IPS DF 4.7 (cell line): ENCODE measurements around the gene BCAN.
"Not testable (repeated sequence)": the region's sequence is repeated elsewhere in the genome, so short reads cannot be mapped to it uniquely, and the experiment has no call there.

Source experiments
- DNase-seq: peaks from one replicate; pipeline ENCODE4 v3.0.0-alpha.2; 2013; ENCODE audit warnings: low spot score; ENCODE audit errors: extremely low read depth

The BCAN gene

DNA sequence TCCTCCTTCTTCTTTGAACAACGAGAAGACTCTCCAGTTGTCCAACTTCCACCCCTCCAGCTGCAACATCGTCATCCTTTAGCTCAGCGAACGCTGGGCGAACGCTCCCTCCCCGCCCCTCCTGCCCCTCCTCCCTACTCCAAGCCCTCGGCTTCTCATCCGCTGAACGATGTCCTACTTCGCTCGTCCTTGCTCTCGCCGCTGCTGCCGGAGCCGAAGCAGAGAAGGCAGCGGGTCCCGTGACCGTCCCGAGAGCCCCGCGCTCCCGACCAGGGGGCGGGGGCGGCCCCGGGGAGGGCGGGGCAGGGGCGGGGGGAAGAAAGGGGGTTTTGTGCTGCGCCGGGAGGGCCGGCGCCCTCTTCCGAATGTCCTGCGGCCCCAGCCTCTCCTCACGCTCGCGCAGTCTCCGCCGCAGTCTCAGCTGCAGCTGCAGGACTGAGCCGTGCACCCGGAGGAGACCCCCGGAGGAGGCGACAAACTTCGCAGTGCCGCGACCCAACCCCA is at the start of gene BCAN:
Gene BCAN, plus strand, starts transcription at position 357 of the 504 bp plus-strand sequence. CDS start 3,938 bp downstream, outside the sequence.
- no peak for DNase-seq

DNA sequence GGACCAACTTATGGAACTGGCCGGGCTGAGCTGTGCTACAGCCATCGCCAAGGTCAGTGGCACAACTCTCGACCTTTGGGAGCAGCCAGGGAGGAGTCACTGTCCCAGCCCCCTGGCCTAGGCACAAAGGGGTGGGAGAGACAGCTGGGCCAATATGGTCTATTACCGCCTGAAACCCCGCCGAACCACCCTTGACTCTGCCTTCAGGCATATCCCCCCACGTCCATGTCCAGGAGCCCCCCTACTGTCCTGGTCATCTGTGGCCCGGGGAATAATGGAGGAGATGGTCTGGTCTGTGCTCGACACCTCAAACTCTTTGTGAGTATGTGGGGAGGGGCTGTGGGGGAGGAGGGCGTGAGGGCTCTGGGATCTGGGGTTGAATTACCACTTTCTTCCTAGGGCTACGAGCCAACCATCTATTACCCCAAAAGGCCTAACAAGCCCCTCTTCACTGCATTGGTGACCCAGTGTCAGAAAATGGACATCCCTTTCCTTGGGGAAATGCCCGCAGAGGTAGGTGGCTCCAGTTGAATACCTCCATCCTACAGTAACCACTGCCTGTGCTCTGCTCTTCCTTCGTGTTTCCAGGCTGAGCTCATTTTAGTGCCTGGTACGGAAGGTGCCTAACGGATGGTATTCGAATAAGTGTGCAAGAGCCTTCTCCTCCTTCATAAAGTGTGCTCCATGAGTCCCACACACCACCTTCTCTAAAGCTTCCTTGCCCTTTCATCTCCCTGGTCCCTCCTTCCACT is 49.6 kb upstream of the BCAN start:
- DNase-seq, result no peak

DNA sequence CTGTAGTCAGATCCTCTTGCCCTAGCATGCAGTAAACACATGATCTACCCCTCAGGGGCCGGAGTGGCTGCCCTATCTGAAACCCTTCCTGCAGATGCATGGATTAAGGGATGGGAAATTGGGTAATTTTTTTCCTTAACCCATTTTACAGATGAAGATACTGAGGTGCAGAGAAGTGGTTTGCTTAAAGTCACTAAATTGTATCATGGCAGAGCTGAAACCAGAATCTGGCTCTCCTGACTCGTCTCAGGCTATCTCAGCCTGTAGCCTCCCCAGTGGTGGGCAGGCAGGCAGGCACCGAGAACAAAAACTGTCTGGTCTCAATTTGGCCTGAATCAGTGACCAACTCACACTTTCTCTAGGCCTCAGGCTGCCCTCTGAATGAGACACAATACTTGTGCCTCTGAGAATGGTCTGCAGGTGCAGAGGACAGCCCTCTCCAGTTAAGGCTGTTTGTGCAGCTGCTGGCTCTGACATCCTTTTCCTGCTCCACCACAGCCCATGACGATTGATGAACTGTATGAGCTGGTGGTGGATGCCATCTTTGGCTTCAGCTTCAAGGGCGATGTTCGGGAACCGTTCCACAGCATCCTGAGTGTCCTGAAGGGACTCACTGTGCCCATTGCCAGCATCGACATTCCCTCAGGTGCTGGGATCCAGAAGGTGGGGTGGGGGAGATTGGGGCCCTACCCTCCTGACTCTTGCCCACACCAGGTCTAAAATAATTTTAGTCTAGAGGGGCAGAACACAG is 48.8 kb upstream of the BCAN start:
- no peak for DNase-seq

DNA sequence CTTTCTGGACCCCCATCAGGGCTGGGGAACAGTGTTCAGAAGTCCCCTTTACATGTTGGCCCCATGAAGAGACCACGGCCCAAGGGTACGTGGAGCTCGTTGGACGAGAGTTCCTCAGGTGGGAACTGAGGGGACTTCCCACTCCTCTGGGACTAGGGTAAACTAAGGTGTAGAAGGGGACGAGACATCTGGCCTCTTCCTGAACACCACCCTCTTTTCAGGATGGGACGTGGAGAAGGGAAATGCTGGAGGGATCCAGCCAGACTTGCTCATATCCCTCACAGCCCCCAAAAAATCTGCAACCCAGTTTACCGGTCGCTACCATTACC is 48.3 kb upstream of the BCAN start:
- no peak for DNase-seq

- no peak for DNase-seq
Measured at GRCh38 chr1:156594190-156594589, 47.7 kb upstream of the BCAN start.

DNA sequence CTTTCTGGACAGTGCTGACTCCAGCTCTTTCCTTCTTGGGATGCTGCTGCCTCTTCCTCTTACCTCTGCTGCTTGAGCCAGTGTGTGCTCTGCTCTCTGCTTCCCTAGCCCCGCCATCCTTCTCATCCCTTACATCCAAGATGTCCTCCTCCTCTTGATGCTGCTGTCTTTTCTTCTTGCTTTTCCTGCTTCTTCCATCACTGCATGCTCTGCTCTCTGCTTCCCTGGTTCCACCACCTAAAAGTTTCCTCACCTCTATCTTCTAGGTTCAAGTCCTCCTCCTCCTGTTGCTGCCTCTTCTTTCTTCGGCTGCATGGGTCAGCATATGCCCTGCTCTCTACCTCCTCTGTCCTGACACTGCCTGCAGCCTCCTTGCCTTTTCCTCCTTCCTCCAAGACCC is 46.9 kb upstream of the BCAN start:
- DNase-seq, result no peak

- DNase-seq, result no peak
Measured at GRCh38 chr1:156596426-156596825, 45.5 kb upstream of the BCAN start.

DNA sequence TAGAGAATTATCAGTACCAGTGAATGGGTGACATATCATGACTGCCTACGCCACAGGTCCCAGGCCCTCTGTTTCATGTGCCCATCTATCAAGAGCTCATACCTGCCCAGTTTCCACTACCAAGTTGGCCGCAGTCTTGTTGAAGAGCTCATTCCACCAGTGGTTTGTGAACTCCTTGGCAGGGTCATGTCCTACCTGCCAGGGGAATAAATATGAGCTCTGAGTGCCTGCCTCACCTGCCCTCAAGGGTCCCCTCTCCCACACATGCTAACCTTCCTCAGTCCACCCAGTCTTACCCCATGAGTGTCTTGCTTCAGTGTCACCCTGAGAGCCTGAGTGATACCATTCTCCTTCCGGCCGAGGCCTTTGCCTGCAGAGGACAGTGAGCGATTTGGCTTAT is 43.8 kb upstream of the BCAN start:
- no peak for DNase-seq

- DNase-seq, result no peak
Measured at GRCh38 chr1:156598731-156599432, 43.0 kb upstream of the BCAN start.

DNA sequence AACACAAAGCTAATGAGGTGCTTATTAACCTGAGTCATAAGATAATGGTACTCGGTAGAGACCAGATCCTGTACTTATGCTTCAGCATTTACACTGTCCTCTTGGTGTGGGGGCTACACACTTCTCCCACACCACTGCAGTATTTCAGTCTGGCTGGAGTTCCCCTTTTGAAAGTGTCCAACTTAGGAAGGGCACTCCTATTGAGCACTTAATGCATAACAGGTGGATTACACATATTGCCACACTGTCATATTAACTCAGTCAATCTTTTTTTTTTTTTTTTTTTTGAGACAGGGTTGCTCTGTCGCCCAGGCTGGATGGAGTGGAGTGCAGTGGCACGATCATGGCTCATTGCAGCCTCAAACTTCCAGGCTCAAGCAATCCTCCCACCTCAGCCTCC is 42.1 kb upstream of the BCAN start:
- no peak for DNase-seq

DNA sequence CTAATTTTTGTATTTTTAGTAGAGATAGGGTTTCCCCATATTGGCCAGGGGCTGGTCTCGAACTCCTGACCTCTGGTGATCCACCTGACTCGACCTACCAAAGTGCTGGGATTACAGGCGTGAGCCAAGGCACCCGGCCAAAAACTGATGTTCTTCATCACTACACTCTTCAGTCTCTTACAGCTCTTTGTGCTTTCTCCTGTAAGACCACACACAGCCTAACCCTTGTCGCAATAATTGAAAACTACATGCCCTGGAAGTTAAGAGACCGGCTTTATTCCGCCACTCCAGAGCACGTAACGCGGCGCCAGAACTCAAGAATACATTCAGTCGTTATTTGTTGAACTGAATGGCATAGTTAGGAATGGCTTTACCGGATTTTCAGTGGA is 41.2 kb upstream of the BCAN start:
- no peak for DNase-seq

GRCh38 chr1:156601122-156601830 is 40.6 kb upstream of the BCAN start, which contains the start of gene GPATCH4:
Gene GPATCH4 (minus strand): TSS chr1:156601479.
- no peak for DNase-seq

DNA sequence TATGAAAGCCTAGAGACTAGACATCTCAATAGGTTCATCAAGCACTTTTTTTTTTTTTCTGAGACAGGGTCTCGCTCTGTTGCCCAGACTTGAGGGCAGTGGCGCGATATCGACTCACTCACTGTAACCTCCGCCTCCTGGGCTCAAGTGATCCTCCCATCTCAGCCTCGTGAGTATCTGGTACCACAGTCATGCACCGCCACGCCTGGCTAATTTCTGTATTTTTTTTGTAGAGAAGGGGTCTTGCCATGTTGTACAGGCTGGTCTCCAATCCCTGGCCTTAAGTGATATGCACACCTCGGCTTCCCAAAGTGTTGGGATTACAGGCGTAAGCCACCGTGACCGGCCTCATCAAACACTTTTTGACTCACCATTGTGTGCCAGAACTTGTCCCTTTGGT is 40.0 kb upstream of the BCAN start:
- DNase-seq, result no peak

- DNase-seq, result no peak
Measured at GRCh38 chr1:156602557-156602993, 39.3 kb upstream of the BCAN start.

DNA sequence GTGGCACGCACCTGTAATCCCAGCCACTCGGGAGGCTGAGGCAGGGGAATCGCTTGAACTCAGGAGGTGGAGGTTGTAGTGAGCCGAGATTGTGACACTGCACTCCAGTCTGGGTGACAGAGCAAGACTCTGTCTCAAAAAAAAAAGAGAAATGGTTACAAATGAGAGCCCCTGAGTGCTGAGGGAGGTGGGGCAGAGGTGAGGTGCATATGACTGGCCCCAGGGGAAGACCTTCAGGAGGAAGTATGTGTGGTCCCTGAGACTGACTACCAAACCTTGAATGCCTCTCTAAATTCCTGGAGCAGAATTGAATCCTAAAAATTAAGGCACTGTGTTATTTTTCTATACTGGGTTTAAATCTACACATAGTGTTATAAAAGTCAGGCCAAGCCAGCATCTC is 34.6 kb upstream of the BCAN start:
- not testable (repeated sequence) for DNase-seq

GRCh38 chr1:156608036-156608674 is 33.8 kb upstream of the BCAN start:
- no peak for DNase-seq

DNA sequence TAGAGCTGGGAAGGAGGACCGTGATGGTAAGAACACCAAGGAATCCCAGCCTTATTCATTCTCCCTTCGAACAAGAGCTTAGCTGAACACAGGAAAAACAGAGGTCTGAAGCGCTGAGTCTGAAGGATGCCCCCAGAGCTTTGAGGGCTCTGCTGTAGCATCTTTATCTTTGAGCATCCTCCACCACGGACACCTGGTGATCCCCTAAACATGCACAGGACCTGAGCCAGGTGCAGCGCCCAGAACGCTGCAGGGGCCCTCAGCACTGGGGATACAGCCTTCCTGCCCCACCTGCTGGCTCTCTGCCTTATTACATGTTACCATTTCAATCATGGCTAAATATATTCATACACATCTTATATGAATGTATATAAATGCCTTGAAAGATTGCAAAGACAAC is 32.9 kb upstream of the BCAN start:
- DNase-seq, result no peak

DNA sequence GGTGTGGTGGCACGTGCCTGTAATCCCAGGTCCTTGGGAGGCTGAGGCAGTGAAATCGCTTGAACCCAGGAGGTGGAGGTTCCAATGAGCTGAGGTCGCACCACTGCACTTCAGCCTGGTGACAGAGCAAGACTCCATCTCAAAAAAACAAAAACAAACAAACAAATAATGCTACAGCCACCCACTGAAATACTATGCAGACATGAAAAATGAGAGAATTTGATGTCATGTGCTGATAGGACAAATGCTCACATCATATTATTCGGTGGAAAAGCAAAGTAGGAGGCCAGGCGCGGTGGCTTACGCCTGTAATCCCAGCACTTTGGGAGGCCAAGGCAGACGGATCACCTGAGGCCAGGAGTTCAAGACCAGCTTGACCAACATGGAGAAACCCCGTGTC is 31.8 kb upstream of the BCAN start:
- DNase-seq, result not testable (repeated sequence)

GRCh38 chr1:156612666-156613065 is 29.3 kb upstream of the BCAN start:
- DNase-seq, result no peak

DNA sequence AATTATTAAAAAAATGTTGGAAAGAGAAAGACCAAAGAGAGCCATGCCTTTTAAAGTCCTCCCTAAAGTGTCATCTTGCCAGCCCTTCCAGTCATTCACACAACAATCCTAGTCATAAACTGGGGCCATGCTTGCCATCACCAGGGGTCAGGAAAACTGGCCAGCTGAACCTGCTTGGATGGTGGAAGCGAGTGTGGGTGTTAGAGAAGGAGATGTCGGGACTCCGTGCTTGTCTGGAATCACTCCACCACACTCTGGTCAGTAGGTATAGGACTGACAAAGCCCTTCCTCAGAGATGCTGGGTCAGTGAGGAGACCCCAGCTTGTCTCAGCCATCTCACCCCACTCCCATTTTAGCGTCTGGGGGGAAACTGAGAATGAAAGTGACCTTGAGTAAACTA is 26.0 kb upstream of the BCAN start:
- DNase-seq, result no peak

GRCh38 chr1:156616463-156616862 is 25.5 kb upstream of the BCAN start:
- DNase-seq, result no peak
